Stimulated activated CD8-positive, alpha-beta memory T cell treated with anti-CD3 and anti-CD28 coated beads, Interleukin-4, amount 100 ng/mL, for 4 hours (primary cell): Measurements from ENCODE around the gene ZFX.

Experiments
- DNase-seq, 2 donors: peaks; one replicate each; pipeline ENCODE4 v3.0.0-alpha.2; 2020; ENCODE audit warnings: low read depth in 2 of 2, low spot score in 1 of 2

The ZFX gene

DNA sequence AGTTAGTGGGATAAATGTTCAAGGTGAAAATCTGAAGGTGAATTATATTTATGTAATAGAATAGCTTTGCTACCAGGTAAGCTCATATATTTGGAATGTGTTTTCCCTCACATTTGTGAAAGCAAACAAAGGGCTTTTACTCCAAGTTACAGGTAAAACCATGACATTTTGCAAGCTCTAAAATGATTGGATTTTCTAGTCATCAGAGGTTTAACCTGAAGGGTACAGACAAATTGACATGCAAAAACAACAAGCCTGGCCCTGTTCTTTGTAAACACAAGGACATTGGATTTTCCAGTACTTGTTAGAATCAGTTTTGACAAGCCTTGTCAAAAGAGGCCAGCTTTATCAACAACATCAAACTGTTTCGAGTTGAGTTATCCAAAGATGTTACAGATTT, 51.7 kb downstream of the ZFX start:
- no peak for DNase-seq

DNA sequence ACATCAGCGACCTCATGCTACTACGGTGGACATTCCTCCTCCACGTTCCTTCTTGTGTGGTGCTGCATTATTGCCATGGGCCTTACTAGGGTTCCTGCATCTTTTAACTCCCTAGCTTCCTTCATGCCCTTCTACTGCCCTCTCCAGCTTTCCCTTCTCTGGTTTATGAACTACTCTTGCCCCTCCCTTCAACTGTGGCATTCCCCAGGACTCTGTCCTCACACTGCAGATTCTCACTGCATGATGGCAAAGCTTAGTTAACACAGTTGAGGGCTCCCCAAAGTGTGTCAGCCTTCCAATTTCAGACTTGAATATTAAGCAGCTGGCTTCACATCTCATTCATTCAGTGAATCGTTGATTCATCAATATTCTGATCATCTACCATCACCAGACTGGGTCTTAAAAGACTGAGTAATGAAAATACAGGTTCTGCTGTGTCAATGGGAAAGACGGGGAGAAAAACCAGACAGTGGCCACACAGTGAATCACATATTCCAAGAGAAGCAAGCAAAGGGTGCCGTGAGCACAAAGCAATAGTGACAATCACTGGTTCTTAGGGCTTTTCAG, 53.0 kb downstream of the ZFX start:
- no peak for DNase-seq

DNA sequence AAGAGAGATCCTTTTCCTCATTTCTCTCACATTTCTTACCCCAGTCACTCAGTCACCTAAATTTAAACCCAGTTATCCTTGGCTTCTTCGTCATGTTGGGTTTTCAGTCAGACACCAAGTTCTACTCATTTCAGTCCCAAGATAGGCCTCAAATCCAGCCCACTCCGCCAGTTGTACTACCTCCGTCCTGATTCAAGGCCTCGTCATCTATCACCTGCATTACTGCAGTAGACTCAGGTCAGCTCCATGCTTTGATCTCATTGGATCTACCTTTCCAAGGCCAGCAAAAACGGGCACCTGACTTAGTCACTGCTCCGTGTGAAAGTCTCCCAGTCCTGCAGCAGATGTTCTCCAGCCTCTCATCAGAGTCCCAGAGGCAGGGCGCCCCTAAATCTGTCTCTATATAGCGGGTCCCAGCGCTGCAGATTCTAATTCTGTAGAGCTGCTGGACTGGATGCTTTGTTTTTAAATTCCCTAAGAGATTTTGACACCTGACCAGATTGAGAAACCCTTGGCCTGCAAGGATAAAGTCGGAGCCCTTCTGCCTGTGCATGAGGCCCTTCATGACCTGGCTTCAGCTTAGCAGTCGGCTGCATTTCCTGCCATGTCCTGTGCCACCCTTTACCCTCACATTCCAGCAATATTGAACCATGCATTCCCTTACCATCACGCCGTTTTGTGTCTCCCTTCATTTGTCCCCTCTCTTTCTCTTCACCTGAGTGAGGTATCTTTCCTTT, 53.7 kb downstream of the ZFX start:
- DNase-seq = no peak

DNA sequence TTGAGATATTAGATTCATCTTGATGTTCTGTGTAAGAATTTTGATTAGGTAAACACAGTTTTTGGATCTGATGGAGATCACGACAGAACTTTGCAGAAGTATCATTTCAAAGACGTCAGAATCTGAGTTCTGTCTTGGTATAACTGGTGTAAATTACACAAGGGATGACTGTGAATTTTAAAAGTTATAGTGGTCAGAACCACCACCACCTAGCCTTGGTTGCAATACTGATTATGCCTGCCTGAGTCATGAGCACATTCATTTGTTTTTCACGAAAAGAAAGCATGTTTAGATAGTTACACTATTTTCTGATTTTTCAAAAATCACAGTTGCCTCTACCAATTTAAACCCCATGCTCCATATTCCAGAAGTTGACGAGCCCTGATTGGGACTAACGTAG, 54.8 kb downstream of the ZFX start:
- DNase-seq = no peak

DNA sequence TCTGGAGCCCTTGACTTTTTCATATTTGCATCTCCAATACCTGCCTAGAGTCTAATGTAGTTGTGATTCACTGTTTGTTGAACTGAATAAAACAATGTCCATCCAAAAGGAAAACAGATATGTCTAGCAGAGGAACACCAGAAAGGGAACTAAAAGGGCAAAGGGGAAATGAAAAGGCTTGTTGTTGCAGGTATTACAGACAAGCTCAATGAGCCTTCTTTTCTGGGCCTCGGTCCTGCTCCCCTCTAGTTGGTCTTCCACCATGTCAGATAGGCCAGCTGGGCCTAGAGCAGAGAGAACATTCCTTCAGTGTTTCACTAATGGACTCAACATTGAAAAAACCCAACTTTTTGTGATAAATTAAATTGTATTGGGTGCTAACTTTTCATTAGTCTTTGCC, 55.4 kb downstream of the ZFX start:
- DNase-seq = no peak

DNA sequence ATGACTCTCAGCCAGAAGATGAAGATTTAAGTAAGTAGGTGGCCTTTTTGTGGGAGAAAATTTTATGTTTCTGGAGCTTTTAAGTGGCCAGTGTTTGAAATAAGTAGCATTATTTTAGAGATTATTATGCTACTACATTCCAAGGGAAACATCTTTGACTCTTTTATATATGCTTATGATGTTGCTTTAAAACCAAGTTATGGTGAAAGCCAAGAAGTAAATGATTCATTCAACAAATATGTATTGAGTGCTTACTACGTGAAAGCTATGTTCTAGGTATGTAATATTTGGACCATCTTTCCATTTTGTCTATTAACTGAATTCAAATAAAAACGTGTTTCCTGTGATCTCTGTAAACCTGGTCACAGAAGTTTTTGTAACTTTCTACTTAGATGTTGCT, 58.3 kb downstream of the ZFX start:
- no peak for DNase-seq

DNA sequence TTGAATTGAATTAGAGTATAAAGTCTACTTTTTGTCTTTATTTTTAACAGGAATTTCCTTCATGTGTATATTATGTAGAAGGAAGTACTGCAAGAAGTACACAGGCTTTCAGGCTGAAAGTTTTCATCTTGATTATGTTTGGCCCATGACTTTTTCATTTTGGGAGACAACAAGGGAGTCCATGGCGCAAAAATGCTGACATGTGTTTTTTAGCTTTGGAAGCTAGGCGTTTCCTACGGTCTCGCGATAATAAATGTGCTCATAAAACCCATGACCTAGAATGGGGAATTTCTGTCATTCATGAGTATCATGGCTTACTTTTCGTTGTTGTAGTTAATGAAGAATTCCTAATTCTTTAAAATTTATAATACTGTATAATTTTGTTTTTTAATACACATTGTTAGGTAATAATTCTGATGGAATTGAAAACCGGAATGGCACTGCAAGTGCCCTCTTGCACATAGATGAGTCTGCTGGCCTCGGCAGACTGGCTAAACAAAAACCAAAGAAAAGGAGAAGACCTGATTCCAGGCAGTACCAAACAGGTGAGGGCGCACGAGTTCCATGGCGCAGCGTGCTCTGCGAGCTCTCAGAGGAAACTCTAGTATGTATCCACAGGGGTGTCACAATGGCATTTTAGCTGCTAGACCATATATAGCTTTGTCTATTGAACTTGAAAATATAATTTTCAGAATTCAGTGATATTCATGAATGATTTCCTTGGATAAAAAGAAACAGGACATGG, 59.1 kb downstream of the ZFX start:
- DNase-seq = no peak

DNA sequence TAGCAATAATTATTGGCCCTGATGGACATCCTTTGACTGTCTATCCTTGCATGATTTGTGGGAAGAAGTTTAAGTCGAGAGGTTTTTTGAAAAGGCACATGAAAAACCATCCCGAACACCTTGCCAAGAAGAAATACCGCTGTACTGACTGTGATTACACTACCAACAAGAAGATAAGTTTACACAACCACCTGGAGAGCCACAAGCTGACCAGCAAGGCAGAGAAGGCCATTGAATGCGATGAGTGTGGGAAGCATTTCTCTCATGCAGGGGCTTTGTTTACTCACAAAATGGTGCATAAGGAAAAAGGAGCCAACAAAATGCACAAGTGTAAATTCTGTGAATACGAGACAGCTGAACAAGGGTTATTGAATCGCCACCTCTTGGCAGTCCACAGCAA, 60.7 kb downstream of the ZFX start:
- DNase-seq = no peak

DNA sequence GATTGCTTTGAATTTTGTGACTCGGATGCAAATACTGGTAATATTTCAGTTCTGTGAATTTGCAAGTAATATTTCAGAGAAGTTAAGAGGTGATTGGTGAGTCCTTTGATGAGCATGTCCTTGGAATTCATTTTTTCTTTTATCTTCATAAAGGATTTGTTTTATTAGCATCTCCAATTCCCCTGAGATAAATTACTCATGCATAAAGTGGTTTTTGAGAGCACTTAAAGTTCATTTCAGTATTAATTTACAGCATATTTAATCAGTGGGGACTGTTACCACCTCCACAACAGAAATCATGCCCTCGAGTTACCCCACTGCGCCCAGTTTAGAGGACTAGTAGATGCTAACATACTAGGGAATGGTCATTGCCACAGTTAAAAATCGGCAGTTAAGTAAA, 65.0 kb downstream of the ZFX start:
- DNase-seq = no peak

DNA sequence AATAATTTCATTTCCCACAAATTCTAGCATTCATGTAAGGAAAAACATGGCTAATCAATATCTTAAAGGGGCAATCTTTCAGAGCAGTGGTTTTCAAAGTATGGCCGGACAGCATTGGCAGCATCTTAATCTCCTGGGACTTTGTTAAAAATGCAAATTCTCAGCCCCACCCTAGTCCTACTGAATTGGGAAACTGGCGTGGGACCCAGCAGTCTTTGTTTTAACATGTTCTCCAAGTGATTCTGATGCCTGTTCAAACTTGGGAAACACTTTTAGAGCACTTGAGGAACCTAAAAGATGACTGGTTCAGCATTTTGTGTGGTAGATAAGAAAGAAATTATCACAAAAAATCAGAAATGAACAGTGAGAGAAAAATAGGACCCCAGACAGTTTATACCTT, 65.7 kb downstream of the ZFX start:
- DNase-seq = no peak

DNA sequence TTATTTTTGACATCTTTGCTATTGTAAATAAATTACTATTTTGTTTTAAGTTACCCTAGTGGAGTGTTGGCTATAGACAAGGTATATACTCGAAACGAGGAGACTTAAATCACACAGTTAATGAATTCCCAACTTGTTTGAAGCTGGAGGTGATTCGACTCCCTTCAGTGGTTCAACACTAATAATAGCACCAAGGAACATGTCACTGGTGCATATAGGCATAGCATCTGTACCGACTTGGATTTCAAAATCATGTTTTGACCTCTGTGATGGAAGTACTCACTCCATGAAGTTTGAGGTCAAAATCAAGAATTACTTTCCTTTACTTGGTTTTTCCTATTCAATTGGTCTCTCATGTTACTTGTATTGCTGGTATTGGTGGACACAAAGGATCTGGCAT, 66.5 kb downstream of the ZFX start:
- no peak for DNase-seq

DNA sequence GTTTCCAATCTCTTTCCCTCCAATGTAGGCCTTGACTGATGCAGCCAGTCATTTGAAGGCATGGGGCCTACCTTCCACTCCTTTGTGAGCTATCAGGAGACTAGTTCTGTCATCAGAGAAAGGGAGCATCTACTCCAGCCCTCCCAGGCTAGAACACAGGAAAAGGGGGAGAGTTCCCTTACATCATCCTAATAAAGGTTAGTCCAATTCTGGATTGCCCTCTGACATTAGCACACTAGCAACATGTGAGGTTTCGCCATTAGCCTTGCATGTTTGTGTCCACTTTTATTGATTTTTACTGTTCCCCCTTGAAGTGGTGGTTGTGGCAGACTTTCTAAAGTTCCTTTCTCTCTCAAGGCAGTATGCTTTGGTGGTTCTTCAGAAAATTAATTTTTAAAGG, 67.3 kb downstream of the ZFX start:
- no peak for DNase-seq

DNA sequence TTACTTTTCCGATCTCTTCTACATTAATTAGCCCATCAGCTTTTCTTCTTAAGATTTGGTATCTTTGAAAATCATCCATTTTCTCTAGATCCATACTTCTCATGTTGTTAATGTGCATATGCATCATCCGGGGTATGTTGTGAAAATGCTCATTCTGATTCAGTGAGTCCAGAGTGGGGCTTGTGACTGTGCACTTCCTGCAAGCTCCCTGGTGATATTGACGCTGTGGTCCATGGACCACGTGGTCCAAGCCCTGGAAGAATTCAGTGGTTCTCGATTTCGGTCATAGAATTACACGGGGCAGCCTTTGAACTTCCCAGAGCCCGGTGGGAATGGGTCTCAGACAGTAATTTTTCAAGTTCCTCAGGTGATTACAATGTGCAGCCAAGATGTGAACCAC, 69.8 kb downstream of the ZFX start:
- no peak for DNase-seq

DNA sequence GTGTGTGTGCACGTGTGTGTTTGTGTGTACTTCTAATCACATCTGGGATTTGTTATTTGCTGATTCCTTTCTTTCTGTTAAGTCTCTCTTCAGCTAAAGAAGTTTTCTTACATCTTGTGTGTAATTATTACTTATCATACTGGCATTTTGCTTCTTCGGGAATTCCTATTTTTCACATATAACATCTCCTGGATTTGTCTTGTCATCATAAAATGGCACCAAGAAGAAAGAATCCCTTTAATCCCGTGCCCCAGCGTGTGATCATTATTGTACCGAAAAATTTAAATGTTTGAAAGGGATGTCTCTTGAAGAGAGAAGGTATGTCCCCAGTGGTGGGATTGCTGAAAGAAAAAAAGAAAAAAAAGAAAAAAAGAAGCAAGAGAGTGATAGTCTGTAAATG, 72.3 kb downstream of the ZFX start:
- no peak for DNase-seq

DNA sequence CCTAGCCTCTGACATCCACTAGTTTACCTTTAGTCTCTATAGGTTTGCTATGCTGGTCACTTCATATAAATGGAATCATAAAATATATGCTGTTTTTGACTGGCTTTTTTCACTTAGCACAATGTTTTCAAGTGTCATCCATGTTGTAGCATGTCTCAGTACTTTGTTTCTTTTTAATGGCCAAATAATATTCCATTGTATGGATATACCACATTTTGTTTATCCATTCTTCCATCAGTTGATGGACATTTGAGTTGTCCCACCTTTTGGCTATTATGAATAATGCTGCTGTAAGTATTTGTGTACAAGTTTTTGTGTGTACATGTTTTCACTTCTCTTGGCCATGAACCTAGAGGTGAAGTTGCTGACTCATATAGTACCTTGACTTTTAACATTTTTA, 75.7 kb downstream of the ZFX start:
- no peak for DNase-seq

DNA sequence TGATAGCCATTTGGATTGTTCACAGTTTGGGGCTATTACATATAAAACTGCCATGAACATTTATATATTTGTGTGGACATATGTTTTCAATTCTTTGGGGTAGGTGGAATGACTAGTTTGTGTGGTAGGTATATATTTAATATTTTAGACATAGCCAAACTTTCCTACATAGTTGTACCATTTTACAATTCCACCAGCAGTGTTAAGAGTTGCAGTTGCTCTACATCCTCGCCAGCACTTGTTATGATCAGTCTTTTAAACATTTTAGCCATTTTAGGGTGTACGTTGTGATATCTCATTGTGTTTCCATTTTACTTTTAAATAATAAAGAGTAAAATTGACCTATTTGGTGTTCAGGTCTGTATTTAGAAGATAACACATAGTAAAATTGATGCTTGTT, 76.6 kb downstream of the ZFX start:
- no peak for DNase-seq

DNA sequence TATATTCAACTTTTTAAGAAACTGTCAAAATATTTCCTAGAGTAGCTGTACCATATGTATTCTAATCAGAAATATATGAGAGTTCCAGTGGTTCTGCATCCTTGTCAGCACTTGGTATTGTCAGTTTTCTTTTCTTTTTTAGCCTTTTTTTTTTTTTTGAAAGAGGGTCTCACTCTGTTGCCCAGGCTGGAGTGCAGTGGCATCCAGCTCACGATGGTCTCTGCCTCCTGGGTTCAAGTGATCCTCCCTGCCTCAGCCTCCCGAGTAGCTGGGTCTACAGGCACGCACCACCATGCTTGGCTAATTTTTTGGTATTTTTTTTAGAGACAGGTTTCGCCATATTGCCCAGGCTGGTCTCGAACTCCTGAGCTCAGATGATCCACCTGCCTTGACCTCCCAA, 79.1 kb downstream of the ZFX start:
- DNase-seq = no peak

DNA sequence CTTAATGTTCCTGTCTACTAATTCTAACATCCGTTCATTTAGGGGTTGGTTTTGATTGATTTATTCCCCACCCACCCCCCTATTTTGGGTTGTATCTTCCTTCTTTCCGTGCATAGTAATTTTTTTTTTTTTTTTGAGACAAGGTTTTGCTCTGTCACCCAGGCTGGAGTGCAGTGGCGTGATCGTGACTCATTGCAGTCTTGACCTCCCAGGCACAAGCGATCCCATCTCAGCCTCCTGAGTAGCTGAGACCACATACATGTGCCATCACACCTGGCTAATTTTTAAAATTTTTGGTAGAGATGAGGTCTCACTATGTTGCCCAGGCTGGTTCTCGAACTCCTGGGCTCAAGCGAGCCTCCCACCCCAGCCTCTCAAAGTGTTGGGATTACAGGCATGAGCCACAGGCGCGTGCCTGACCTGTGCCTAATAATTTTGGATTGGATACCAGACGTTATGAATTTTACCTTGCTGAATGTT, 79.9 kb downstream of the ZFX start:
- no peak for DNase-seq

DNA sequence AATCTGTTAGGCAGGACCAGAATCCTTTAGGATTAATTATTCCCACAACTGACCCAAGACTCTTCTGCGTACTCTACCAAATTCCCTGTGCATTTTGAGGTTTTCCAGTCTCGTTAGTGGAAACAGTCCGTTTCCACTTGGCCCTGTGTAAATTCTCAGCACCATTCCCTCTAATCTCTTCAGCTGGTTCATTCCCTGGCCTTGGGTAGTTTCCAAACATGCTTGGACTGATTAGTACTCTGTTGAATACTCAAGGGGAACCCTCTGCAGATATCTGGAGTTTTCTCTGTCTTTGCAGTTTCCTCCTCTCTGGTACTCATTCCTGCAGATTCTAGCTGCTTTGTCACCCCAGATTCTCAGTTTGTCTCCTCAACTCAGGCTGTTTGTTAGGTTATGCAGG, 80.4 kb downstream of the ZFX start:
- DNase-seq = no peak

DNA sequence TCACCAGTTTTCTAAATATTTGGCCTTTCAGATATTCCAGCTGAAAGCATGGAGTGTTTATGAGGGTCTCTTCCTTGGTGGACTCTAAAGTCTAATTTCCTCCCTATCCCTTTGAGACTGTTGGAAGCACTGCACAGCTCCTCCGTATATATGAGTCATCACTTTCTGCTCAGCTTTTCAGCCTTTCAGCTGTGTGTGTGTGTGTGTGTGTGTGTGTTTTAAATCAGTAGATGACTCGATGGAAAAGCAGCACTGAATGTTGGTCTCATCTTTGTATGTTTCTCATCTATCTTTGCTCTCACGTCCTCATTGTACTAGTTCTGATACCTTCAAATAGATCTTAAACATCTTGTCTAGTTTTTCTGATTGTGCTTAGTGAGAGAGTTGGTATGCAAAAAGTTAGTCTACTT, 81.6 kb downstream of the ZFX start:
- DNase-seq = no peak

DNA sequence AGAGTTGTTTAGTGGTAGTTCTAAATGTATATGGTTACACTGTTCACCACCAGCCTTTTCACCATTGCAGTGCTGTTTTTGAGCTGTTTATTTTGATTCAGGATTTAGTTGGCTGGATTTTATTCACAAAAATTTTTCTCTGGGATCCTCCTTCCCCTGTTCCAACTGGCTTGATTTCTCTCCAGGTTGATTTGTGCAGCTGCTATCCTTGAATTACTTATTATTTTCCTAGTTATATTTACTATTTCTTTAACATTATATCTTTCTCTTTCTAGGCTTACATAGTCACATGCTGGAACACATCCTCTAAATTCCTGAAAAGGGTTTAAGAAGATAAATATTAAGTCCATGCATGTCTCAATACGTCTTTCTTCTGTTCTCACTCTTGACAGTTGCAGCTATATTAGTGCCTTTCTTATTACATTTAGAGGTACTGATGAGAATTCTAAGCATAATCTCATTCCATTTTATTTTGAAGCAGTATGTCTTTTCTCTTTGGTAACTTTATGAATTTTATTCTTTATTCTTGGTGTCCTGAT, 82.2 kb downstream of the ZFX start:
- no peak for DNase-seq

DNA sequence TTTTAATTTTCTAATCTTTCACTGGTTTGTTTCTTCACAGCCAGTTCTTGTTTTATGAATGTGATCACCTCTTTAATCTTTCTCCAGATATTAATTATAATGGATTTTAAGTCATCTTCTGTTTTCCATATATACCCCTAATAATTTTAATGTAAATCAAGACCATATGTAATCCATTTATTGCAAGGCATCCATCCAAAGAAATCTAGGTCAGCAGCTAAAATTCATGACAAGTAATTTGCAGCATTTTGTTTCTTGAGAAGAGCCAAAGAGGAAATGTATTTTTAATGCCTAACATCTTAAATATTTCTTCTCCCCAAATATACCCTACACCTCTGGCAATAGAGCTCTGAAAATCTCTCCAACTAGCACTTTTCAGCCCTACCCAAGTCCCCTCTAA, 83.3 kb downstream of the ZFX start:
- no peak for DNase-seq
